ENCODE results near the gene RNU1-4. TPM values are rescaled to one million over a fixed set of nuclear protein-coding genes. Genes with fewer than 3 reads are reported as not detected.
"Not testable (repeated sequence)": the region's sequence is repeated elsewhere in the genome, so short reads cannot be mapped to it uniquely, and the experiment has no call there.

The RNU1-4 gene
- polyA plus RNA-seq, 4 donors = not detected

GRCh38 chr1:16787711-16788110 lies 47.4 kb downstream of the RNU1-4 start:
- not testable (repeated sequence) for DNase-seq (ENCODE audit: low read depth in 4 of 4, low spot score in 3 of 4)

Other genes with a start within 250 kb of the RNU1-4 start
- not detected for gene RNU1-1, start 226.2 kb upstream of the RNU1-4 start, polyA plus RNA-seq (ENCODE audit: insufficient read length in 4 of 4)
- 100 to 1,000 TPM in 1 of 4 donors, 10 to 100 TPM in 3; 70.5 to 157 (median 88.6) TPM for gene NBPF1, start 127.0 kb upstream of the RNU1-4 start, polyA plus RNA-seq (ENCODE audit: insufficient read length in 4 of 4)
- not detected for gene RNU1-3, start 73.6 kb upstream of the RNU1-4 start, polyA plus RNA-seq (ENCODE audit: insufficient read length in 4 of 4)
- not detected for gene RNU1-2, start 155.5 kb downstream of the RNU1-4 start, polyA plus RNA-seq (ENCODE audit: insufficient read length in 4 of 4)
- 10 to 100 TPM; 24.7 to 39.1 (median 29.7) TPM for gene CROCC, start 181.4 kb downstream of the RNU1-4 start, polyA plus RNA-seq (ENCODE audit: insufficient read length in 4 of 4)
- gene MFAP2, start 240.1 kb downstream of the RNU1-4 start, polyA plus RNA-seq (ENCODE audit: insufficient read length in 4 of 4) = 100 to 1,000 TPM; 170 to 278 (median 216) TPM